HG03064 (cell line): ENCODE data around the gene SMG6.
"Not testable (repeated sequence)": the region's sequence is repeated elsewhere in the genome, so short reads cannot be mapped to it uniquely, and the experiment has no call there.

Experiments used
- ATAC-seq: cut with Tn5 transposase; IDR thresholded peaks from one replicate; pipeline ENCODE4 v1.9.1; 2021; ENCODE audit warnings: low read depth; ENCODE audit not compliant: unreplicated experiment

The SMG6 gene

GRCh38 chr17:2020721-2021120 is 282.9 kb downstream of the SMG6 start:
- no peak for ATAC-seq

GRCh38 chr17:2019723-2020122 is 283.9 kb downstream of the SMG6 start:
- no peak for ATAC-seq

- ATAC-seq, result no peak
These were observed 284.7 kb downstream of the SMG6 start for GRCh38 chr17:2018716-2019510.

GRCh38 chr17:2017274-2017941 is 286.2 kb downstream of the SMG6 start:
- ATAC-seq, result no peak

GRCh38 chr17:2016494-2016893 is 287.1 kb downstream of the SMG6 start:
- no peak for ATAC-seq

GRCh38 chr17:2015314-2015713 is 288.3 kb downstream of the SMG6 start:
- ATAC-seq, result no peak

- no peak for ATAC-seq
These were observed 289.6 kb downstream of the SMG6 start for GRCh38 chr17:2013994-2014317.

GRCh38 chr17:2013220-2013993 is 290.2 kb downstream of the SMG6 start:
- ATAC-seq, result not testable (repeated sequence)

- no peak for ATAC-seq
These were observed 291.1 kb downstream of the SMG6 start for GRCh38 chr17:2012499-2012898.

GRCh38 chr17:2011411-2012371 is 291.9 kb downstream of the SMG6 start:
- no peak for ATAC-seq
